ENCODE results near the gene RABGEF1.
A peak's percentile ranks its signal among the peaks of the same experiment; 100 is the strongest.
"Not testable (repeated sequence)": the region's sequence is repeated elsewhere in the genome, so short reads cannot be mapped to it uniquely, and the experiment has no call there.

Gene RABGEF1

GRCh38 chr7:66832531-66833351 lies 92.2 kb downstream of the RABGEF1 start:
- Histone ChIP-seq H3K4me3 (ENCODE audit: low read depth, low read length) (no peak overlapping the region), H3K9me3 (ENCODE audit: control insufficient read depth, insufficient read depth, low read depth, low read length) (peaks cover 3% of the 10 kb centered on the region; the same call in 1 of the 2 replicates), H3K27me3 (ENCODE audit: control insufficient read depth, insufficient read depth, low read length) (no peaks in the 10 kb centered on the region), H3K4me1 (ENCODE audit: control insufficient read depth, insufficient read depth, low read length) (no peaks in the 10 kb centered on the region), H3K36me3 (ENCODE audit: control insufficient read depth, insufficient read depth, low read length) (no peaks in the 10 kb centered on the region), H3K9ac (ENCODE audit: low read length) (no peak overlapping the region), H3K27ac (ENCODE audit: low read depth, low read length) (no peak overlapping the region)

- Histone ChIP-seq H3K9ac (ENCODE audit: low read length) (no peak overlapping the region), H3K27ac (ENCODE audit: low read depth, low read length) (no peak overlapping the region), H3K4me1 (ENCODE audit: control insufficient read depth, insufficient read depth, low read length) (no peaks in the 10 kb centered on the region), H3K4me3 (ENCODE audit: low read depth, low read length) (no peak overlapping the region), H3K9me3 (ENCODE audit: control insufficient read depth, insufficient read depth, low read depth, low read length) (peaks cover 3% of the 10 kb centered on the region; the same call in 1 of the 2 replicates), H3K27me3 (ENCODE audit: control insufficient read depth, insufficient read depth, low read length) (no peaks in the 10 kb centered on the region), H3K36me3 (ENCODE audit: control insufficient read depth, insufficient read depth, low read length) (no peaks in the 10 kb centered on the region)
These were observed 96.5 kb downstream of the RABGEF1 start for GRCh38 chr7:66837007-66837406.

GRCh38 chr7:66837661-66838060 lies 97.1 kb downstream of the RABGEF1 start:
- Histone ChIP-seq H3K27me3 (ENCODE audit: control insufficient read depth, insufficient read depth, low read length) (no peaks in the 10 kb centered on the region), H3K27ac (ENCODE audit: low read depth, low read length) (no peak overlapping the region), H3K4me3 (ENCODE audit: low read depth, low read length) (no peak overlapping the region), H3K4me1 (ENCODE audit: control insufficient read depth, insufficient read depth, low read length) (no peaks in the 10 kb centered on the region), H3K9ac (ENCODE audit: low read length) (no peak overlapping the region), H3K9me3 (ENCODE audit: control insufficient read depth, insufficient read depth, low read depth, low read length) (peaks cover 3% of the 10 kb centered on the region; the same call in 1 of the 2 replicates), H3K36me3 (ENCODE audit: control insufficient read depth, insufficient read depth, low read length) (no peaks in the 10 kb centered on the region)

- no peaks in the 10 kb centered on the region for H3K4me1 ChIP-seq (ENCODE audit: control insufficient read depth, insufficient read depth, low read length)
- H3K9ac ChIP-seq (ENCODE audit: low read length): no peak overlapping the region
- H3K27me3 ChIP-seq (ENCODE audit: control insufficient read depth, insufficient read depth, low read length): no peaks in the 10 kb centered on the region; the same call in 1 of the 2 replicates
- H3K27ac ChIP-seq (ENCODE audit: low read depth, low read length): no peak overlapping the region
- H3K9me3 ChIP-seq (ENCODE audit: control insufficient read depth, insufficient read depth, low read depth, low read length): peaks cover 3% of the 10 kb centered on the region; the same call in 1 of the 2 replicates
- H3K4me3 ChIP-seq (ENCODE audit: low read depth, low read length): no peak overlapping the region
- H3K36me3 ChIP-seq (ENCODE audit: control insufficient read depth, insufficient read depth, low read length): no peaks in the 10 kb centered on the region
These were observed 99.3 kb downstream of the RABGEF1 start for GRCh38 chr7:66839814-66840213.

- H3K36me3 ChIP-seq (ENCODE audit: control insufficient read depth, insufficient read depth, low read length): no peaks in the 10 kb centered on the region
- no peaks in the 10 kb centered on the region for H3K4me1 ChIP-seq (ENCODE audit: control insufficient read depth, insufficient read depth, low read length)
- H3K9me3 ChIP-seq (ENCODE audit: control insufficient read depth, insufficient read depth, low read depth, low read length): peaks cover 3% of the 10 kb centered on the region; the same call in 1 of the 2 replicates
- H3K9ac ChIP-seq (ENCODE audit: low read length): no peak overlapping the region
- H3K27me3 ChIP-seq (ENCODE audit: control insufficient read depth, insufficient read depth, low read length): no peaks in the 10 kb centered on the region; the same call in 1 of the 2 replicates
- H3K27ac ChIP-seq (ENCODE audit: low read depth, low read length): no peak overlapping the region
- no peak overlapping the region for H3K4me3 ChIP-seq (ENCODE audit: low read depth, low read length)
These were observed 99.8 kb downstream of the RABGEF1 start for GRCh38 chr7:66840316-66840715.

- no peak overlapping the region for H3K9ac ChIP-seq (ENCODE audit: low read length)
- H3K4me1 ChIP-seq (ENCODE audit: control insufficient read depth, insufficient read depth, low read length): peaks cover 14% of the 10 kb centered on the region
- H3K36me3 ChIP-seq (ENCODE audit: control insufficient read depth, insufficient read depth, low read length): no peaks in the 10 kb centered on the region
- no peak overlapping the region for H3K27ac ChIP-seq (ENCODE audit: low read depth, low read length)
- H3K4me3 ChIP-seq (ENCODE audit: low read depth, low read length): no peak overlapping the region
- no peaks in the 10 kb centered on the region; the same call in 1 of the 2 replicates for H3K27me3 ChIP-seq (ENCODE audit: control insufficient read depth, insufficient read depth, low read length)
- no peaks in the 10 kb centered on the region for H3K9me3 ChIP-seq (ENCODE audit: control insufficient read depth, insufficient read depth, low read depth, low read length)
These were observed 101.4 kb downstream of the RABGEF1 start for GRCh38 chr7:66841898-66842297.

- H3K27me3 ChIP-seq (ENCODE audit: control insufficient read depth, insufficient read depth, low read length); H3K36me3 ChIP-seq (ENCODE audit: control insufficient read depth, insufficient read depth, low read length); H3K27ac ChIP-seq (ENCODE audit: low read depth, low read length); H3K9me3 ChIP-seq (ENCODE audit: control insufficient read depth, insufficient read depth, low read depth, low read length): not testable (repeated sequence)
- Histone ChIP-seq H3K4me1 (ENCODE audit: control insufficient read depth, insufficient read depth, low read length) (peaks cover 23% of the 10 kb centered on the region), H3K4me3 (ENCODE audit: low read depth, low read length) (peak overlapping the region; percentile 77), H3K9ac (ENCODE audit: low read length) (peak overlapping the region; percentile 83)
These were observed 103.0 kb downstream of the RABGEF1 start for GRCh38 chr7:66843492-66843891.

- Histone ChIP-seq H3K27me3 (ENCODE audit: control insufficient read depth, insufficient read depth, low read length) (no peaks in the 10 kb centered on the region; the same call in 1 of the 2 replicates), H3K9me3 (ENCODE audit: control insufficient read depth, insufficient read depth, low read depth, low read length) (no peaks in the 10 kb centered on the region), H3K9ac (ENCODE audit: low read length) (peak overlapping the region; percentile 83), H3K4me3 (ENCODE audit: low read depth, low read length) (peak overlapping the region; percentile 77), H3K36me3 (ENCODE audit: control insufficient read depth, insufficient read depth, low read length) (no peaks in the 10 kb centered on the region), H3K4me1 (ENCODE audit: control insufficient read depth, insufficient read depth, low read length) (peaks cover 23% of the 10 kb centered on the region), H3K27ac (ENCODE audit: low read depth, low read length) (peak overlapping the region; percentile 78)
These were observed 104.2 kb downstream of the RABGEF1 start for GRCh38 chr7:66844552-66845378.

- Histone ChIP-seq H3K36me3 (ENCODE audit: control insufficient read depth, insufficient read depth, low read length) (no peaks in the 10 kb centered on the region), H3K4me3 (ENCODE audit: low read depth, low read length) (peak overlapping the region; percentile 77), H3K9me3 (ENCODE audit: control insufficient read depth, insufficient read depth, low read depth, low read length) (no peaks in the 10 kb centered on the region), H3K9ac (ENCODE audit: low read length) (peak overlapping the region; percentile 83), H3K27ac (ENCODE audit: low read depth, low read length) (peak overlapping the region; percentile 72), H3K27me3 (ENCODE audit: control insufficient read depth, insufficient read depth, low read length) (no peaks in the 10 kb centered on the region; the same call in 1 of the 2 replicates), H3K4me1 (ENCODE audit: control insufficient read depth, insufficient read depth, low read length) (peaks cover 23% of the 10 kb centered on the region)
These were observed 105.0 kb downstream of the RABGEF1 start for GRCh38 chr7:66845379-66846095.

- H3K9ac ChIP-seq (ENCODE audit: low read length): peak overlapping the region; percentile 83
These were observed 105.5 kb downstream of the RABGEF1 start for GRCh38 chr7:66846096-66846445.

More at GRCh38 chr7:66846096-66846445, 105.5 kb downstream of the RABGEF1 start:
- not testable (repeated sequence) for H3K36me3 ChIP-seq (ENCODE audit: control insufficient read depth, insufficient read depth, low read length); H3K27me3 ChIP-seq (ENCODE audit: control insufficient read depth, insufficient read depth, low read length); H3K9me3 ChIP-seq (ENCODE audit: control insufficient read depth, insufficient read depth, low read depth, low read length)
- Histone ChIP-seq H3K4me3 (ENCODE audit: low read depth, low read length) (0 out of 2 replicates have a peak overlapping the region, but pooled peaks have one; percentile 77), H3K27ac (ENCODE audit: low read depth, low read length) (peak overlapping the region; percentile 74; the same call in 1 of the 2 replicates), H3K4me1 (ENCODE audit: control insufficient read depth, insufficient read depth, low read length) (peaks cover 23% of the 10 kb centered on the region)

All from HUES6 (cell line).